GM10847 (cell line): ENCODE data around the gene ICOSLG.
"Not testable (repeated sequence)": the region's sequence is repeated elsewhere in the genome, so short reads cannot be mapped to it uniquely, and the experiment has no call there.

Experiments
- POLR2A ChIP-seq: IDR thresholded peaks from 2 replicates; pipeline ENCODE4 v1.6.1; 2011; ENCODE audit not compliant: insufficient read length; ENCODE audit errors: extremely low read depth

The ICOSLG gene

DNA sequence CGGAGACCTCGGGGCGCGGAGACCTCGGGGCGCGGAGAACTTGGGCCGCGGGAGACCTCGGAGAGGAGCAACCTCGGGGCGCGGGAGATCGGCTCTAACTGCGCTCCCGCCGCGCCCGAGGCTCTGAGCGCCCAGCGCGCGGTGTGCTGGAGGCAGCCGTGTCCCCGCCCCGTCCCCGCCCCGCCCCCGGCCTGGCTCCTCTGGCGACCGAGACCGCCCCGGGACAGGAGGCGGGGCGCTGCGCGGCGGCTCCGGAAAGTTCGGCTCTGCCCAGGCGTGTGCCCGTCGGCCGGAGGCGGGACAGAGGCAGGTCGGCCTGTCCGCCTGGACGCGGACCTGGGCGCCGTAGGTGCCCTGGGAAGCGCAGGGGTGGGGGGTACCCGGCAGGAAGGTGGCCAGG lies at the start of gene ICOSLG:
TSS of gene ICOSLG (minus strand) at position 102 of the 400 bp plus-strand sequence. CDS start 126 bp downstream, outside the sequence.
- TF ChIP-seq POLR2A: not testable (repeated sequence)

- TF ChIP-seq POLR2A: no peak
Measured at GRCh38 chr21:44289381-44290010, 48.8 kb upstream of the ICOSLG start.

DNA sequence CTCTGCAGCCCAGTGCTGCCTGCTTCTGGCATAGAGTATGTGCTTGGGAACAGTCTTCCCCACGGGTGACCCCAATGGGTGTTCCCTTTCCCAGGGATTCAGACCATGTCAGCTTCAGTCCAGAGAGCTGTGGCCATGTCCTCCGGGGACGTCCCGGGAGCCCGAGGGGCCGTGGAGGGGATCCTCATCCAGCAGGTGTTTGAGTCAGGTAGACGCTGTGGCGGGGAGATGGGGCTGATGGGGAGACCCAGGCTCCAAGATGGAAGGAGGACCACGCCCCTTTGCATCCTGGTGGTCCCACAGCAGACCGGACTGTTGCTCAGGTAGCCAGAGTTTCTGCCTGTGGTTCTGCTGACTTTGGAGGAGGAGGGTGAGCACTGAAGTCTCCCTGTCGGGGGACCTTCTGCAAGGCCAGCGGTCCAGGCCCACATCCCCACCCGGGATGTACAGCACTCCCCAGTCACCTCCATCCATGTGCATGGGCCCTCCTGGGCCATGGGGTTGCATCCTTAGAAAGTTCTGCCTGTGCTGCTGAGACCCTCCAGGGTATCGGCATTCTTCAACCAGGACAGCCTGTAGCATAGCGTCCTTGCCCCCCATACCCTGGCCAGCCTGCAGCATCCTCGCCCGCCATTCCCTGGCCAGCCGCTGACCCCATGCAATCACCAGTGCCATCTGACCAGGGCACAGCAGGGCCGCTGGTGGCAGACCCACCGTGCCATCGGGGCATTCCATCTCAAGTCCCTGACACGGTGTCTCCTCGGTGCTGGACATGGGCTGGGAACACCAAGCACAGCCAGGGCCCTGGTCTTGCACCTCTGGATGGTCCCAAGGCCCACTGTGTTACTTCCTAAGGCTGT lies 47.7 kb upstream of the ICOSLG start:
- TF ChIP-seq POLR2A: no peak

GRCh38 chr21:44286716-44287632 lies 46.2 kb upstream of the ICOSLG start:
- TF ChIP-seq POLR2A: no peak

- TF ChIP-seq POLR2A: no peak
Measured at GRCh38 chr21:44286086-44286715, 45.5 kb upstream of the ICOSLG start.

DNA sequence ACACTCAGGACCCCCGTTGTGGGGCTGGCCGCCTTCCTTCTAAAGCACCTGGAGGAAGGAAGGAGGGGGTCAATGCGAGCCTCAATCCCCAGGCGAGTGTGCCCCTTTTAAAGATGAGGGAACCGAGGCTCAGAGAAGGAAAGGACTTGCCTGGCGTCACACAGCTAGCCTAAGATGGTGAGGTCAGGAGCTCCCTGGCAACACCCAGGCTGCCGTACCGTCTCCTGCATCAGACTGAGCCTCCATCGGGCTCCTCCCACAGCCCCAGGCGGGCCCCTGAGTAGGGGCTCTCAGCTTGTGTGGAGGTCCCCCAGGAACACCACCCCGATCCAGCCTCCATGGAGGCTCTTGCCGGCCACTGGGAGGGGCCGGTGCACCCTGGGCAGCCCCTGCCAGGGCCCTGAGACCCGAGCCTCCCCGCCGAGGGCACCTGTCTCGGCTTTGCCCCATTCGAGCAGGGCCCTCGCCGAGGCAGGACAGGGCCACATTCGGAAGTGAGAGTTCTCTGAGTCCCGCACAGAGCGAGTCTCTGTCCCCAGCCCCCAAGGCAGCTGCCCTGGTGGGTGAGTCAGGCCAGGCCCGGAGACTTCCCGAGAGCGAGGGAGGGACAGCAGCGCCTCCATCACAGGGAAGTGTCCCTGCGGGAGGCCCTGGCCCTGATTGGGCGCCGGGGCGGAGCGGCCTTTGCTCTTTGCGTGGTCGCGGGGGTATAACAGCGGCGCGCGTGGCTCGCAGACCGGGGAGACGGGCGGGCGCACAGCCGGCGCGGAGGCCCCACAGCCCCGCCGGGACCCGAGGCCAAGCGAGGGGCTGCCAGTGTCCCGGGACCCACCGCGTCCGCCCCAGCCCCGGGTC lies 44.6 kb upstream of the ICOSLG start, which contains the start of gene AIRE:
TSS of gene AIRE (plus strand) at position 739 of the 855 bp plus-strand sequence. CDS start 131 bp downstream, outside the sequence.
- no peak for TF ChIP-seq POLR2A

DNA sequence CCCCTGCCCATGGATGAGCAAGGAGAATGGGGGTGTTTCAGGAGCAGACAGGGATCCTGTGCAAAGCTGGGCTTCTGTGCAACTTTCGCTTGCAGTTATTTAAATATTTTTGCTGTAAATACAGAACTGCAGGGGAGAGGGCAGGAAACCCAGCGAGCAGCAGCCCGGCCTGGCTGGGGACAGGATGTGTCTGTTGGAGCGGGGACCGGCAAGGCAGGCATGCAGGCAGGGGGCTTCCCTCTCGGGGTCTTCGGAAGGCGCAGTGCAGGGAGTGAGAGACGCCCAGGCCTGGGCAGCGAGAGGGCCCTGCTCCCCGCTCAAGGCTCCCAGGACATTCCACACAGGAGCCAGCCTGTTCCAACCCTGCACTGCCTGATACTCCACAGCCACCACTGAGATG lies 43.2 kb upstream of the ICOSLG start:
- no peak for TF ChIP-seq POLR2A

- TF ChIP-seq POLR2A: no peak
Measured at GRCh38 chr21:44282370-44282769, 41.6 kb upstream of the ICOSLG start.

DNA sequence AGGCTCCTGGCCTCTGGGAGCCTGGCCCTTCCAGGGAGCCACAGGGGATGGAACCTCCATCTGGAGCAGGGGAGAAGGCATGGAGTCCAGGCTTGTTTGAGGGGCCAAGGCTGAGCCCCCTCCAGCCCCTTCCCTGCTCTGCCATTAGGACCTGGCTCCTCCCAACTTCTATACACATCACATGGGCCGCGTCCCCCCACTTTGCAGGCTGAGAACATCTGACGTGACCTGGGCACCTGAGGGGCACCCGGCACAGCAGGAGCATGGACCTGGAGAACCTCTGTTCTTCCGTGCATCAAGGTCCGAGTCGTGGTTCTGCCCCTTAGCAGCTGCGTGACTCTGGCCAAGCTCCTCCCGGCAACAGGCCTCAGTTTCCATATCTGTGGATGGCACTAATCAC lies 41.1 kb upstream of the ICOSLG start:
- TF ChIP-seq POLR2A: no peak

- no peak for TF ChIP-seq POLR2A
Measured at GRCh38 chr21:44279354-44280260, 38.9 kb upstream of the ICOSLG start.

GRCh38 chr21:44275041-44275440 lies 34.3 kb upstream of the ICOSLG start:
- no peak for TF ChIP-seq POLR2A

DNA sequence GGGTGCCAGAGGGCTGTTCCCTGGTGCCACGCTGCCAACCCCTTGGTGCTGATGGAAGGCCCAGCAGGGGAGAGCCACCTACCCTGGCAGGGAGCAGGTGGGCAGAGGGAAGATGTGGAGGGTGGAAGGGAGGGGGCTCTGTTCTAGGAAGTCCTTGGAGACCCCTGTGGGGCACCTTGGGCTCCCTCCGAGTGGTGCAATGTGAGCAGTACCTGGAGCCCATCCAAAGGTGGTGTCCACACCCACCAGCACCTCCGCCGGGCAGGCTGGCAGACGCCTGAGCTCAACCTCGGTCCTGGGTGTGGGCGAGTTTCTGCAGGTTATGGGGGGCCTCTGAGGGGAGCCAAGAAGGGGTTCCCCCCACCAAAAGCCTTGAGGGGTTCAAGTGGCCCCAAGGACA lies 32.3 kb upstream of the ICOSLG start:
- no peak for TF ChIP-seq POLR2A
